Epidermal melanocyte (primary cell): ENCODE measurements around the gene COL5A3.
"Not testable (repeated sequence)": the region's sequence is repeated elsewhere in the genome, so short reads cannot be mapped to it uniquely, and the experiment has no call there.

Experiments used
- DNase-seq: peaks from one replicate; pipeline ENCODE4 v3.0.0; 2011; ENCODE audit warnings: low spot score; ENCODE audit not compliant: insufficient read length

The COL5A3 gene

DNA sequence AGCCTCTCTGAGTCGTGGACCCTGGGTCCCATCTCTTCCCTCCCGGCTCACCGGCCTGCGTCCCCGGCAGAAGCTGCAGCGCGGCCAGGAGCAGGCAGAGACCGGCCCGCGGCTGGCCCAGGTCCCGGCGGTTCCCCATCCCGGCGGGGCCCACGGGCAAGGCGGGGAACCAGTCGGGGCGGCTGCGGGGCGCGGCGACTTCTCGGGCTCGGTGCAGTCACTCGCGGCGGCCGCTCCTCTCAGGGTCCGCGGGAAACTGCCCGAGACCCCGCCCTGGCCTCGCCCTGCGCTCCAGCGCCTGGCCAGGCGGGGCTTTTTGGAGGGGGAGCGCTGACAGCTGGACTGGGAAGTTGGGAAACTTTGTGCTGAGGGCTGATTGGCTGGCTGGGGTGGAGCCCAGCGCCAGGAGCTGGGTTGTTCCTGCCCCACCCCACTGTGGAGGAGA lies at the start of gene COL5A3:
Gene COL5A3, minus strand, starts transcription at position 258 of the 445 bp plus-strand sequence. Its CDS starts 119 bp downstream, at position 139.
- peak; percentile 88 for DNase-seq

DNA sequence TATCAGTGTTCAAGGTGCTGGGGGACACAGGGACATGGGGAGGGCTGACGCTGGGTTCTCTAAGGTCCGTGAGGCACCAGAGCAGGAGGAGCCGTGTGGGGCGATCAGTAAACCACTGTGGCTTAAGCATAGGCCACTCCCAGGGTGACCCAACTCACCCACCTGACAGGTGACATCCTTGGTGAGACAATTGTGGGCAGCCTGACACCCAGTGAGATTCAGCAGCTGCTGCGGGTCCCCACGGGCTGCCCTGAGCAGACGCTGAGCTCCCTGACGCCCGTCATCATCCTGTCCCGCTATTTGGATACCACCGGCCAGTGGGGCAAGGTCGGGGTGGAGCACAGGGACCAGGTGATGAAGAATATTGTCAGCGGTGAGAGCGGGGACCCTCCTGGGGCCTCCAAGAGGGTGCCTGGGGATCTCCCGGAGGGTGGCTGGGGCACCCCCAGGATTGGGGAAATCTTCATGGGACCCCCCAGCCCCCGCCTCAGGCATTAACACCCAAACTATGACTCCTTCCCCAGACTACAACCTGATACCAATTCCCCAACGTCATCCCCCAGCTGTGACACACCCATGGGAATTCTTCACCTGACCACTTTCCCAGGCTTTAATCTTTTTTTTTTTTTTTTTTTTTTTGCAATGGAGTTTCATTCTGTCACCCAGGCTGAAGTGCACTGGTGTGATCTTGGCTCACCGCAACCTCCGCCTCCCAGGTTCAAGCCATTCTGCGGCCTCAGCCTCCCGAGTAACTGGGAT lies 42.5 kb upstream of the COL5A3 start:
- DNase-seq = no peak

DNA sequence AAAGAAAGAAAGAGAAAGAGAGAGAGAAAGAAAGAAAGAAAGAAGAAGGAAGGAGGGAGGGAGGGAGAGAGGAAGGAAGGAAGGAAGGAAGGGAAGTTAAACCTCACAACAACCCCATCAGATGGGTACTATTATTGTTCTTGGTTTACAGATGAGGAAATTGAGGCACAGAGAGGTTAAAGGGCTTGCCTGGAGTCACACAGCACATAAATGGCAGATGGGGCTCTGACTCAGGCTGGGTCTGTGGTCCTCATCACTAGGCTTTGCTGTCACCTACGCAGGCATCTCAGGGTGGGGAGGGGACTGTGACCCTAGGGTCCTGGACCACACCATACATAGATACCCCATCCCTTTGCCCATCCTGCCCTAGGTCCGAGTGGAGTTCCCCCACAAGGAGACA lies 39.3 kb upstream of the COL5A3 start:
- DNase-seq = no peak

DNA sequence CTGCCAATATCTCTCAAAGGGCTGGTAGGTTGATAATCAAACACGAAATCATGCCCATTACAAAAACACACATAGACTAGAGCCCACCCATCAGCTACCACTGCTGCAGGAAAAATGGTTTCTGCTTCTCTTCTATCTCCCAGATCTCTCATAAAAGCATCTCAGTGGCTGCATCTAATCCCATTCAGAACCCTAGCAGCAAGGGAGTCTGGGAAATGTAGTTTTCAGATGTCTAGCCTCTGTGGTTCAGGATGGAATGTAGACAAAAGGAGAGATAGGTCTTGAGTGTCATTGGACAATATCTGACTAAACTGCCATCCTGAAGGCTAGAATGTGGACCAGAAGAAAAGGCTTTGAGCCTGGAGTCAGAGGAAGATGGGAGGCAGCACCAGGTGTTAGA lies 35.1 kb upstream of the COL5A3 start:
- DNase-seq = no peak

DNA sequence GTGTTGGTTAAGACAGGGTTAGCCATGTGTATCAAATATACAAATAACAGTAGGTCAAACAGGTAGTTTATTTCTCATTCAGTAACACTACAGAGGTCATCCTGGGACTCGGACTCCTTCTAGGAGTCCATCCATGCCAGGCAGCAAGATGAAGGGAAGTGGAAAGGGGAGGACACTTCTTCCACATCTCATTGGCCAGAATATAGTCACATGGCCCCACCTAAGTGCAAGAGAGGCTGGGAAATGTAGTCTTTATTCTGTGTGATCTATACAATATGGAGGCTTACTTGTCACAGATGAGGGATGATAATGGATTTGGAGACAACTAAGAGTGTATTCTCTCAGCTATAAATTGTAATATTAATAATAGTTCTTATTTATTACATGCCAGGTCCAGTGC lies 34.1 kb upstream of the COL5A3 start:
- DNase-seq = no peak

DNA sequence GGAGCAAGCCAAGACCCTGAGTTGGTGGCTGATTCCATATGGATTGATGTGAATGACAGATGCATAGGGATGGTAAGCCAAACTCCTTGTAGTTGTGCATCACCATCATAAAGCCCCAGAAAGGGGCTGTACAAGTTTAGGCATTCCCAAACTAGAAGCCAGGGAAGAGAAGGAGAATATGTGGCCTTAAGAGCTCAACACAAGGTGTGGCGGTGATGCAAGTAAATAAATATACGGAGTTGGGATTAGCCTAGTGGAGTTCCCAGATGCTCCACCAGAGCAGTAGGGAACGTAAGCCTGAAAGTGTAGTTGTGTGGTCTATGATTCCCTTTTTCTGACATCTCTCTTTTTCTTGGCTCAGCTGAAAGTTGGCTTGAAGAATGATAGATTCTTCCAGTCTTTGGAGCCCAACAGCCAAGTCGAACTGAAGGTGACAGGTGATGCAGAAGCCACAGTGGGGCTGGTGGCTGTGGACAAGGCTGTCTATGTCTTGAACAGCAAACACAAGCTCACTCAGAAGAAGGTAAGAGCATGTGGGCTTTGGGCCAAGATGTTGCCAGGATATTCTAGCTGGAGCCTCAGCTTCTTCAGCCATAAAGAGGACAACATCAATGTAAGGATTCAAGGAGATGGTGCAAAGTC lies 33.1 kb upstream of the COL5A3 start:
- no peak for DNase-seq

DNA sequence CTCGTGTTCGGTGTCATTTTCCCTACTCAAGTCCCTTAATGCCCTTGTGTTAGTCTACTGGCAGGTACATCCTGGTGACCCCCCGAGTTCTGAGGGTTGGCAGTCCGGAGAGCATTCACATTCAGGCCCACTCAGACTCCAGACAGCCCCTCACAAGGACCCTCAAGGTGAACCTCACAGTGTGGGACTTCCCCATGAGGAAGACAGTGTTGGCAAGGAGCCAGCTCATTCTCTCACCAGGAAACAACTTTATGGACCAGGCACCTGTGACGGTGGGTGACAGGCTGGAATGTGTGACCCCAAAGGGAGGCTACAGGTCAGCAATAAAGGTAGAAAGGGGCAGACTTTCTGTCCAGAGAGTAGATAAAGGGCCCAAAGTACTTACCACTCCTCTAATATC lies 27.5 kb upstream of the COL5A3 start:
- no peak for DNase-seq

DNA sequence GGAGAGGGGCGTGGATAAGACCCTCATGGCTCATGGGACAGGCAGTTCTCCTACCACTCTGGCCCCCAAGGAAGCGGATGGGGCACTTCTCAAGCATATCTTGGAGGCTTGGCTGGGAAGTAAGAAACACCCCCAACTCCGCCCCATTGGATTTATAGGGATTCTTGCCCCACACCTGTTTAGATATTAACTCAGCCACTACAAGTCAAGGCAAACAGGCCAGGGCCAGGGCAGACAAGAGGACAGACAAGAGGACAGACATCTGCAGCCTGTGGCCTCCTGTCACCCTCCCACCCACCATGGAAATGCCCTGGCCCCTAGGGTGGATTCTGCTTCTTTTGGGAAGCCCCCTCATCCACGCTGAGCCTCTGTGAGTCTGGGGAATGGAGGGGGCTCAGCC lies 27.1 kb upstream of the COL5A3 start:
- no peak for DNase-seq

DNA sequence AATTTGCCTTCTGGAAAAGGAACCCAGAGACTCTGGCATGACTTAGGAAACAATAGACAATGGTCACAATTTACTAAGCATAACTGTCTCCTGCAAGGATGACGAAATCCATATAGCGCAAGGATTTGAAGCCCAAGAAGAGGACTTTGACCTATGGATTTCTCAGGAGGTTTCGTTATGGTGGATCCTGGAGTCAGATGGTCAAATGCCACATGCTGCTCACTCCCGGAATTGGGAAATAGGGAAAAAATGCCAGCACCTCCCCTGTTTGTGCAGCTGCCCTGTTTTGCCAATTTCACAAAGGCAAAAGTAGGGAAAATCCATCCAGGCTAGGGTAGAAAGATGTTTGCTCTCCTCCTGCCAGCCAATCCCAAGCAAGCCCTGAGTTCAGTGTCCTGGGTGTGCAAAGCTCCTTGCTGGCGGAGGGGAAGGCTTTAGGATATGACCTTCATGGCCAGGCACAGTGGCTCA lies 26.3 kb upstream of the COL5A3 start:
- DNase-seq = no peak

DNA sequence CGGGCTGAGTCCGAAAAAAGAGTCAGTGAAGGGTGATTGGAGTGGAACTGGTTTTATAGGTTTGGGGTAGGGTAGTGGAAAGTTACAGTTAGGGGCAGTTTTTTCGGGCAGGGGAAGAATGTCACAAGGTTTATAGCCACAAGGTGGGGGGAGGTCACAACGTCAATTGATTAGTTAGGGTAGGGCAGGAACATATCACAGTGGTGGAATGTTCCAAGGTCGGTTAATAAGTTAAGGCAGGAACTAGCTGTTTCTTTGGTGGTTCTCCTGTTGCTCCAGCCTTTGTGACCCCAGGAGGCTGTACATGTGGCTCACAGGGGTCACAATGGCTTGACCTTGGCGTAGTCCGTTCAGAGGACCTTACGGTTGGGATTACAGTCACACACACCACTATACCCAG lies 23.3 kb upstream of the COL5A3 start:
- DNase-seq = no peak

DNA sequence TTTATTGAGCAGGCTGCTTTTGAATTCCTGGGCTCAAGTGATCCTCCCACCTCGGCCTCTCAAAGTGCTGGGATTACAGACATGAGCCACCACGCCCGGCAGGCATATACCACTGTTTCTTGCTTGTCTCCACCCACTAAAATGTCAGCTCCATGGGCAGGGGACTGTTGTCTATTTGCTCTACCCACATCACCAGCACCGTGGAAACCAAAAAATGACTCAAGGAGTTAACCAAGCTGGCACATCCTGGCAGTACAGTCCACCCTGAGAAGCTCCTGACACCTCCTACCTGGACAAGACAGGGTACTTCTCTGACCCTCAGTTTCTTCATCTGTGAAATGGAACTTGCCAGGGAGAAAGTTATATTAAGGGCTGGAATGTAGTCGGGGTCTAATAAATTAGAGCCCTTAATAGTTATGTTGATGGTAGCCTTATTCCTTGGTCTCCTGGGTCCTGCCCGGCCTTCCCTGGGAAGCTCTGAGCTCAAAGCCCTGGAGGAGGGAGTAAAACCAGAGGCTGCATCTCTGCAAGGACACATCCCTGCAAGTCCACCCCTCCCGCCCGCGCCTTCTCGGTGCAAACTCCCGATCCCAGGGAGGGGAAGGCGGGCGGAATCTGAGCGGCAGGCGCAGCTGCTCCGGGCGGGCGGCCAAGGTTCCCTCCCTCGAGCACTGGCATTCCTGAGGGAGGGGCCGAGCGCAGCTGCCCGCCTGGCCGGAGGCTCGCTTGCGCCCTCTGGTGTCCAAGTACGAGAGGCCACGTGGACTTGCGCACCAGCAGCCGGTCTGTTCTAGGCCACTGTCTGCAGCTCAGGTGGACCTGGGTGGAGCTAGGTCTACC lies 17.1 kb upstream of the COL5A3 start:
- DNase-seq = peak; percentile 97

DNA sequence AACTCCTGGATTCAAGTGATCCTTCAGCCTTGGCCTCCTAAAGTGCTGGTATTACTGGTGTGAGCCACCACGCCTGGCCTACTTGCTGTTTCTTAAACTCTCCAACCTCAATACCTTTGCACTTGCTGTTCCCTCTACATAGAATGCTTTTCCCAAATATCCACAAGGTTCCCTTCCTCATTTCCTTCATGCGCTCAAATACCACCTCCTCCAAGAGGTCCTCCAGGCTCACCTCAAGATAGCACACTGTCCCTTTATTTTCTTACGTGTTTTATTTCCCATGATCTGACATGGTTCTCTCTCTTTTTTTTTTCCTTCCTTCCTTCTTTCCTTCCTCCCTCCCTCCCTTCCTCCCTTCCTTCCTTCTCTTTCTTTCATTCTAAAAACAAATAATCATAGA lies 16.4 kb upstream of the COL5A3 start:
- no peak for DNase-seq

DNA sequence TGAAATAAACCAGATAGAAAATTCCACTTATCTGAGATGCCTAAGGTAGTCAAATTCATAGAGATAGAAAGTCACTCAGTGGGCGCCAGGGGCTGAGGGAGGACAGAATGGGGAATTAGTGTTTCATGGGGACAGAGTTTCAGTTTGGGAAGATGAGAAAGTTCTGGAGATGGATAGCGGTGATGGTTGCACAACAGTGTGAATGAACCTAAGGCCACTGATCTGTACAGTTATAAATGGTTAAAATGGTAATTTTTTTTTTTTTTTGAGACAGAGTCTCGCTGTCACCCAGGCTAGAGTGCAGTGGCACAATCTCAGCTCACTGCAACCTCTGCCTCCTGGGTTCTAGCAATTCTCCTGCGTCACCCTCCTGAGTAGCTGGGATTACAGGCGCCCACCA lies 12.8 kb upstream of the COL5A3 start:
- not testable (repeated sequence) for DNase-seq

DNA sequence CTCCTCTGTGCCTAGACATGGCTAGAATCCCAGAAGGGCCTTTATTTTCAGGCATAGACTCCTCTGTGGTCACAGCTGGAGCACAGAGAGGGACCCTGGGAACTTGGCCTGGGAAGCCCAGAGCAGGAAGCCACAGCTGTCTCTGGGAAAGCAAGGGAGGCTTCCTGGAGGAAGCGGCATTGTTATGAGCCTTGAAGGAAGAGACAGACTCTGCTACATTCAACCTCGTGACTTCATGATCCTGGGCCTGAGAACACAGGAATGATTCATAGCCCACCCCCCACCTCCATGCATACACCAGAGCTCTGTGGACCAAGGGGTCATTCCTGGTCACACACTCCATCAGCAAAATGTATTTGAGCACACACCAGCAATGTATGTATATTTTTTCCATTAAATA lies 11.6 kb upstream of the COL5A3 start:
- DNase-seq = no peak

DNA sequence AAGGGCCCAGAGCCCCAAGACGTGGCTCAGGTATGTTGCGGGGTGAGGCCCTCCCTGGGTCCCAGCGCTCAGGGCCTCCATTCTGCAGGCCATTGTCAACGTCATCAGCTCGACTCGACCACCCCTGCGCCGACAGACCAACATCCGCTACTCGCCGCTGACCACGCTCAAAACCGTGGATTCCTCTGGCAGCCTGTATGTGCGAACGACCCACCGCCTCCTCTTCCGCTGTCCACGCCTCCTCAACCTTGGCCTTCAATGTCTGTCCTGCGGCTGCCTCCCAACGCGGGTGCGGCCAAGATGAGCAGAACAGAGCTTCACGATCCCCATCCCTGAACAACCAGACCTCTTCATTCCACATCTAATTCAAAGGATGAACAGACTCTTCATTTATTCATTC lies 11.1 kb upstream of the COL5A3 start:
- DNase-seq = no peak

DNA sequence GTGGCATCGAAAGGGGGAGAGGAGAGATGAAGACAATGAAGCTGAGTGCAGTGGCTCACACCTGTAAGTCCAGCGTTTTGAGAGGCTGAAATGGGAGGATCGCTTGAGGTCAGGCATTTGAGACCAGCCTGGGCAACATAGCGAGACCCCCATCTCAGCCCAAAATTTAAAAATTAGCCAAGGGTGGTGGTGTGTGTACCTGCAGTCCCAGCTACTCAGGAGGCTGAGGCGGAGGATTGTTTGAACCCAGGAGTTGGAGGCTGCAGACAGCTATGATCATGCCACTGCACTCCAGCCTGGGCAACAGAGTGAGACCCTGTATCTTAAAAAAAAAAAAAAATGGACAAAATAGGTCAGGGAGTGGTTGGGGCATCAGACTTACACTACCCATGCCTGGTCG lies 10.5 kb upstream of the COL5A3 start:
- DNase-seq = no peak

DNA sequence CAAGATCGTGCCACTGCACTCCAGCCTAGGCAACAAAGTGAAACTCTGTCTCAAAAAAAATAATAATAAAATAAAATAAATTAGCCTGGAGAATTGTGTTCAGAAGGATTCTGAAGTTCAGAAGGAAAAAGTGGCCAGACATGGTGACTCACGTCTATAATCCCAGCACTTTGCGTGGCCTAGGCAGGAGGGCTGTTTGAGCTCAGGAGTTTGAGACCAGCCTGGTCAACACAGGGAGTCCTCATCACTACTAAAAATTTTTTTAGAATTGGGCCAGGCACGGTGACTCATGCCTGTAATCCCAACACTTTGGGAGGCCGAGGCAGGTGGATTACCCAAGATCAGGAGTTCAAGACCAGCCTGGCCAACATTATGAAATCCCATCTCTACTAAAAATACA lies 8.9 kb upstream of the COL5A3 start:
- DNase-seq = no peak

DNA sequence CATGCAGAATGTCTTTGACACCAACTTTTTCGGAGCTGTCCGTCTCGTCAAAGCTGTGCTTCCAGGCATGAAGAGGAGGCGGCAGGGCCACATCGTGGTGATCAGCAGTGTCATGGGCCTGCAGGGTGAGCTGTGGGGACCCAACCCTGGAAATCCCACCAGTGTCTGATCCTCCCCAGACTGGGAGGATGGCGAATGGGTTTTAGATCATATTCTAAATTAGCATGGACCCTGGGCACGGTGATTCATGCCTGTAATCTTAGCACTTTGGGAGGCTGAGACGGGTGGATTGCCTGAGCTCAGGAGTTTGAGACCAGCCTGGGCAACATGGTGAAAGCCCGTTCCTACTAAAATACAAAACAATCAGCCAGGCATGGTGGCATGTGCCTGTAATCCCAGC lies 8.5 kb upstream of the COL5A3 start:
- DNase-seq = no peak

DNA sequence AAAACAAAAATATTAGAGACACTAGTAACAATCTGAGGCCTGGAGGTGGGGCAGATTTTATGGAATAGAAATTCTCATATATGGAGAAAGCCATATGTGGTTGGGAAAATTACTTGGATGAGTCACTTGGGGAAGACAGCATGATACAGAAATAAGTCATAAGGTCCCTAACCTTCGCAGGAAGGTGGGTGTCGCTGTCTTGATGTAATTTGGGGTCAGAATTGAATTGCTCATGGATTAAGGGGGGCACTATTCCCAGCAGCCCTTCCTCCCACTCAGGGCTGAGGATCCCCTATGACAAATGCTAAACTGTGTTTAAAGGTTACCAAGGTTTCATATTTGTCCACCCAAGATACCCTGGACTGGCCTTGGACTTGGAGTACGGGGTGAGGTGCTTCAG lies 8.0 kb upstream of the COL5A3 start:
- no peak for DNase-seq

DNA sequence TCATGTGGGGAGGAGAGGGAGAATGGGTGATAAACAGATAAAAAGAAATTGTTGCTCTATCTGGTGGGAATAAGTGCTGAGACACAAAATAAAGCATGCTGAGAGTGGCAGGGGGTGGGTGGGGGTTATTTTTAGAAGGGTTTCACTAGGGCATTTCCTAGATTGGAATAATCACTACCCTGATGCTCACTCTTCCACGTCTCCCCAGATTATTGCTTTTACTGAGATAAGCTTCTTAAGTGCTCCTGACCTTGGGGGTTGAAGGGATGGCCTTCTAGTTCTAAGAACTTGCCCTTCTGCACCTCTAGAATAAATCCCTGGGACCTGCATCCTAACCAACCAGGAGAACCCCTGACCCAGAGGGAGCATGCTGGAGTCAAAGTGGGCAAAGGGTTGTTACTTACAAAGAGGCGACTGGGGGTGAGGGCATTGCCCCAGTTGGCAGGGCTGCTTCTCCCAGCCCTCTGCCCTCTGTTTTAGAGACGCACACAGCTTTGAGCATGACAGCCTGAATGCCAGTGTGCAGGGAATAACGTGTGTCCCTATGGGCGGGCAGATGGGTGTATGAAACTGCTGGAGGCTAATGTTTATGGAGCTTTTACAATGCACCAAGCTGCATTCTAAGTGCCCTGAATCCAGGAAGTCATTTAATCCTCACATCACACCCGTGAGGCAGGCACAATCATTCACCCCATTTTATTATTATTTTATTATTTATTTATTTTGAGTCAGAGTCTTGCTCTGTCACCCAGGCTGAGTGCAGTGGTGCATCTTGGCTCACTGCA lies 3.7 kb upstream of the COL5A3 start:
- DNase-seq = no peak

DNA sequence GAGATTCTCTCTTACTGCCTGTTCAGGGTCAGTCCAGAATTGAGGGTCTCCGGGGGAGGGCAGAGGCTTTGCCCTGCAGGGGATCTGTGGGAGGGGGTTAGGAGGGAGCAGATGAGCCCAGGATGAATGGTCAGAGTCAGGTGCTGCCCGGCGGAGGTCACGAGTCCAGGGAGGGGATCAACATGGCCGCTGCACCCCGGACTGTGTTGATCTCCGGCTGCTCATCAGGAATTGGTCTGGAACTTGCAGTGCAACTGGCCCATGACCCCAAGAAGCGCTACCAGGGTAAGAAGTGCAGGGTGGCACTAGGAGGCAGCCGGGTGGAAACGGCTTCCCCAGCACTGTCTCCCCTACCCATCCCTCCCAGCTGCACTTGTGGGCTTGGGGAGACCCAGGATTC lies 3.0 kb upstream of the COL5A3 start, which contains the start of gene RDH8:
Gene RDH8, plus strand, starts transcription at position 168 of the 400 bp plus-strand sequence. Its CDS starts 15 bp downstream, at position 183.
- no peak for DNase-seq
